Hippocampal formation (tissue), 2 donors: Measurements from ENCODE around the gene FOXM1.

Experiments used
- DNase-seq, 2 donors: peaks; one replicate each; lab custom pipeline; 2025; lab: John Stamatoyannopoulos, UW

The FOXM1 gene

DNA sequence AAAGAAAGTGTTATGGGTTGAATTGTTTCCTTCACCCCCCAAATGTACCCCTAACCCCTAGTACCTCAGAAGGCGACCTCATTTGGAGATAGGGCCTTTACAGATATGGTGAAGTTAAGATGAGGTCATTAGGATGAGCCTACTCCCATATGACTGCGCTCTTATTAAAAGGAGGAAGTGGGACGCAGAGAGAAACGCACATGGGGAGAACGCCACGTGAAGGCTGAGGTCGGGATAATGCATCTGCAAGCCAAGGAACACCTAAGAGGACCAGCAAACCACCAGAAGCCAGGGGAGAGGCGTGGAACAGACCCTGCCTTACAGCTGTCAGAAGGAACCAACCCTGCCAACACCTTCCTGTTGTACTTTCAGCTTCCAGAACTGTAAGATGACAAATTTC, 40.4 kb downstream of the FOXM1 start:
- no peak for DNase-seq

DNA sequence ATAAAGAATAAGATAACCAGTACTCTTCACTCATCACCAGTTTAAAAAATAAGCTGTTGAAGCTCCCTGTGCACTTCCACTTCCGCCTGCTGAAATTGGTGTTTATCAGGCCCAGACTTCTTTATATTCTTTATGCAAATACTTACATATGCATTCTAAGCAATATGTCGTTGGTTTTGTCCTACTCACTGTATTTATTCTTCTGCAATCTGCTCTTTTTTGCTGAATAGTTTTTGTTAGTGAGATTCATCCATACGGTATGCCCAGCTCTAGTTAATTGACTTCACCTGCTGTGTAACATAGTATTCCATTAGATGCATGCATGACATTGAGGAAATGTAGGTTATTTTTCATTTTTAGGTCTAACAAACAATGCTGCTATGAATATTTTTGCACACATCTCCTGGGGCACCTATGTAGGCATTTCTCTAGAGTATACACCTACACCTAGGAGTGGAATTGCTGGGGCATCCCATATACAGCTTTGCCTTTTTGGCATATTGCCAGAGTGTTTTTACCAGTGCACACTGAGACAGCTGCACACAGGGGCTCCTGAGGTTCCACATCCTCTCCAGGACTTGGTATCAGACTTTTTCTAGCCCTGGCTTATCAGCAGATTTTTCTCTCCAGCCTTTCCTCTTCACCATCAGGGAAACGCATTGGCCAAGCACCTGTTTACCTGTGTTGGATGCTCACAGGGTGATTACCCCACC, 41.1 kb downstream of the FOXM1 start:
- DNase-seq: no peak

GRCh38 chr12:2834581-2835491, 42.1 kb downstream of the FOXM1 start, which contains the start of gene NRIP2:
TSS of gene NRIP2 (minus strand) at chr12:2835035. CDS start at chr12:2834983, 52 bp downstream.
- DNase-seq: peak; percentile 64 to 74

DNA sequence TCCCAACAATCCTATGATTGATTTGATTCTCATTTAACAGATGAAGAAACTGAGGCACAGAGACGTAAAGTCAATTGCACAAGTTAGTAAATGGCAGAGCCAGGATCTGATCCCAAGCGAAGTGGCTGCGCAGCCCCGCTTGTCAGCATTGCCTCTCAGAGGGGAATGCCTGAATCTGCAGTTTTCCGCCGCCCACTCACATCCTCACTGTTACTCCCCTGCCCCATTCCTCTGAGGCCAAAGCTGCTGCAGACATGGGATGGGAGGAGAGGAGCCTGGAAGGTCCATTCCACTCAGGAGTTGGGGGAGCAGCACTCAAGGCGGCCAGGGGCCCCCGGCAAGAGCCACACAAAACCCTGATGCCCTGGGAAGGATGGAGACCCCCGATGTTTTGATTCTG, 43.2 kb downstream of the FOXM1 start:
- DNase-seq: no peak

- DNase-seq: no peak
Observed at GRCh38 chr12:2833327-2833726, 43.6 kb downstream of the FOXM1 start.

DNA sequence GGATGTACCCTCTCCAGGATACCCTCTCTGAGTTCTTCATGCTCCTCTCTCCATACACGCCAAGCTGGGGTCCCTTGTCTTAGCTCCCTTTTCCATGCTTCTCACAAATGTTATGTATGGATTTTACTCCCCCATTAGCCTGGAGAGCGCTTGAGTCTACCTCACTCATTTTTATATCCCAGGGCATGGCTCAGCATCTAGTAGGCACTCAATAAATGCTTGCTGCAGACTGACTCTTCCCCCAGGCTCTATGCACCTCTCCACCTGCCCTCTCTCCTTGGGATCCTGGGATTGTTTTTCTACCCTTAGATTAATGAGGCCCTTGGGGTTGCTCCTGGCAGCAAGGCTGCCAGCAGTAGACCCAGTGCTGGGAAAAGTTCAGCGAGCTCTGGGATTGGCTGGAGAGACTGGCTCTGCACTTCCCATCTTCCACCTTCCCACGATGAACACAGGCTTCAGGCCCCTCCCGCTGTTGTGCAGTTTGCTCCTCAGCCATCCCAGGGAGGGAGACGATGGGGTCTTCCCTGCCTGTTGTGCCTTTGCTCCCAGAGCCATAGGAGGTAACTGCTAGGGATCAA, 44.3 kb downstream of the FOXM1 start:
- no peak for DNase-seq

GRCh38 chr12:2829275-2829674, 47.7 kb downstream of the FOXM1 start:
- no peak for DNase-seq

DNA sequence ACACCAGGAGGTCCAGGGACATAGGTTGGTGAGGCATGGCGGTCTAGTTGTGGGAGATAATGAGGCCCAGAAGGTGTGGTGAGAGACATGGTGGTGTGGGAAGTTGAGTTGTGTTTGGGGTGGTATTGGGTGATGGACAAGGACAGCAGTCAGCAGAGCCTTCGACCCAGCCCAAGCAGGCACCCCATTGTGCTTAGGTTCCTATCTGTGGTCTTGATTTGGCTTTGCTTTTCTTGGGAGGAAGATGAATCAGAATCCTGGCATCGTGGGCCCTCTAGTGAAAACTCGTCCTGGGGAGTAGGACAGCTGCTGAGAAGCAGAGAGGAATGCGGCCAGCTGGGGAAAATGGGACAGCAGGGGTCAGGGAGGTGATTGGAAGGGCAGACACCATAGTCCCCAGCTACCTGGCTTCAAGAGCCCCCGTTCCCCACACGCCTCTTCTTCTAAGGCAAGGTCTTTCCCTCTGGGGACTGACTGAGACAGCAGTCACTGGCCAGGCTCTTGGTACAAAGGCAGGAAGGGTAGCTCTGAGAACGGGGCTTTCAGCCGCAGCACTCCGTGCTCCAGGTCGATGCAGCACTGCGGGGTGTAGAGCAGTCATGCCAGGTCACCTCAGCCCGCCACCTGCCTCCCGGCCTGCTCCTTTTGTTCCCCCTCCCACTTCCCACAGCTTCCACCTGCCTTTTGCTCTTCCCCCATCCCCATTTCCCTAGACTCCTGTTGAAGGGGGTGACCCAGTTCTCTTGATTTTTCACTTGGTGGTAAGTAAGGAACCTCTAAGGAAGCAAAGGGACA, 50.1 kb downstream of the FOXM1 start:
- DNase-seq: no peak

DNA sequence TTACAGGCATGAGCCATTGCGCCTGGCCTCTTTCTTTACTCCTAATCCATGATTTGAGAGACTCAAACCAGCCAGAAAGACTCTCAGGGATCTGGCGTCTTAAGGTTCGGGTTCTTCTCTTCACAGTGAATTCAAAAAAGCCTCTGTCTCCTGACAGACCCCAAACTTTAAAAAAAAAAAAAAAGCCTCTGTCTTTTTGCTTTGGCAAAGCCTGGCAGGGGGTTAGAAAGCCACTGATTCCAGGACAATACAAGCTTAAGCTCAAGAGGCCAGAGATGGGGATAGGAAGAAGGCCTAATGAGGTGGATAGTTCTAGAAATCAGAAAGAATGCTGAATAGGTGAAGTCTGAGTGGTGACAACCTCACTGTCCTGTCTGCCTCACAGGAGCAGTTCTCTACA, 50.9 kb downstream of the FOXM1 start:
- DNase-seq: no peak

- peak in 1 of 2 donors; percentile 9 for DNase-seq
Observed at GRCh38 chr12:2825132-2825531, 51.8 kb downstream of the FOXM1 start.

- DNase-seq: no peak
Observed at GRCh38 chr12:2824541-2824940, 52.4 kb downstream of the FOXM1 start.

DNA sequence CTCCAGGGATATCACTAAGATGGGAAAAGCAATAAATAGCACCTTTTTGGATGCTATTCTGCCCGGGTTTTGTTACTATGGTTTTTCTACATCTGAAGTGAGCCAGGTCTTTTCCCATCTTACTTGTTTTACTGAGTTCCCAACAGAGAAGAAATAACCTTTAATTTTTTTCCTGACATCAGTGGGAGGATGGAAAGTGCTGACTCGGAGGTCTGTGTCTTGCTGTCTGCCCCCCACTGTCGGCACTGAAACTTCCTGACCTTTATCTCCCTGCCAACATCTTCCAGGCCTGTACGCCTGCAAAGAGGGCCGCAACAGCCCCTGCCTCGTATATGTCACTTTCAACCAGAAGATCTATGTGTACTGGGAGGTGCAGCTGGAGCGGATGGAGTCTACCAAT, 53.5 kb downstream of the FOXM1 start:
- DNase-seq: no peak

DNA sequence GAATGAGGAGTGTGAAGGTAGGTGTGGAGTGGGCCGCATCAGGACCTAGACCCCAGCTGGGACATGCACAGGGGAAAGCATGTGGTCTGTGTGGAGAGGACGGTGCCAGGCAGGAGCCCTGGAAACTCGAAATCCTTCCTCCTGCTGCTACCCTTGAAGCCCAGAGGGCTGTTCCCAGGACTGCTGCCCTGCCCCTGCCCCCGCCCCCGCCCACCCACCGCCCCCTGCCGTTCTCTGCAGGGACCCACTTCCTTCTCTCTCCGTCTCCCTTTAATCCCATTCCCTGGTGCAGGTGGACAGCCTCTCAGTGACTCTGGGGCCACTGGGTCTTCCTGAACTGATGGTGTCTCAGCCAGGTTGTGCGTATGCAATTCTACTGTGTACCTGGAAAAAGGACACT, 56.5 kb downstream of the FOXM1 start:
- DNase-seq: no peak

DNA sequence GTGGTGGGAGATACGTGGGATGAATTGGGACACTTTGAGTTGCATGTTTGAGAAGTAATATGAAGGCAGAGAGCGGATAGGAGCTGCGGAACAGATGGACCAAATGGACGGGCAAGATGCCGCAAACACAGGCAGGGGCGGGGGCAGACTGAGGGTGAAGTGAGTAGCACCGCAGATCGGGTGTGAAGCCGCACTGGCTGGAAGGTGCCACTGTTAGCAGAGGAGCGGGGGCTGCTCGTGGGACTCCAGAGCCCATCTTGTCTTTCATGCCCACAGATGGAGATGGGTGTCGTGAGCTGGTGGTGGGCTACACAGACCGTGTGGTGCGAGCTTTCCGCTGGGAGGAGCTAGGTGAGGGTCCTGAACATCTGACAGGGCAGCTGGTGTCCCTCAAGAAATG, 57.2 kb downstream of the FOXM1 start:
- no peak for DNase-seq

DNA sequence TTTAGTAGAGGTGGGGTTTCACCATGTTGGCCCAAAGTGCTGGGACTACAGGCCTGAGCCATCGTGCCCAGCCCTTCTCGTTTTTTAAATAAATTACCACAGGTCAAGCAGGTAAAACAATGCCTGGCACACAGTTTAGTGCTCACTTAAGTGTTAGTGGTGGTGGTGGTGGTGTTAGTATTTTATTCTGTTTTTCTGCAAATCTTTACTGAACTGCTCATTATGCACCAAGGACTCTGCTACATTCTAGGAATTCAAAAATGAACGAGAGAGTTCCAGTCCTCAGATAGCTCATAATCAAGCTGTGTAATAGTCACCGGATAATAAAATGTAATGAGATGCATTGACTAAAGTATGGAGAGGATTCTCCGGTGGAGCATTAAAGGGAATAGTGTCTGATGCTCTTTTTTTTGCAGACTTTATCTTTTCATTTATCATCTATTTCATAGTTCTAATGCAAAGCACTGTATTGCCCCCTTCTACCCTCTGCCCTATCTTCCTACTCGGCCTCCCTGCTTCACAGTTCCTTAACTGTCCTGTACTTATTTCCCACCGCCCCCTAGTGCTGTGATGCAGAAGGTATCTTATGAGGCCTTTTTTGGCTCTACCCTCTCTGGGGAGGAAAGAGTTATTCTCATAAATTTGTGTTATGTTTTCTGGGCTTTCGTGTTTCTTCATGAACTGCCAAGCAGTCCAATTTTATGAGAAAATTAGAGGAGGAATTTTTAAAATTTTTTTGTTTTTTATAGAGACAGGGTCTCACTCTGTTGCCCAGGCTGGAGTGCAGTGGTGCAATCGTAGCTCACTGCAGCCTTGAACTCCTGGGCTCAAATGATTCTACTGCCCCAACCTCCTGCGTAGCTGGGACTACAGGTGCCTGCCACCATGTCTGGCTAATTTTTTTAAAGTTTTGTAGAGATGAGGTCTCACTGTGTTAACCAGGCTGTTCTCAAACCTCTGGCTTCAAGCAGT, 63.5 kb downstream of the FOXM1 start:
- DNase-seq: peak in 1 of 2 donors; percentile 70

DNA sequence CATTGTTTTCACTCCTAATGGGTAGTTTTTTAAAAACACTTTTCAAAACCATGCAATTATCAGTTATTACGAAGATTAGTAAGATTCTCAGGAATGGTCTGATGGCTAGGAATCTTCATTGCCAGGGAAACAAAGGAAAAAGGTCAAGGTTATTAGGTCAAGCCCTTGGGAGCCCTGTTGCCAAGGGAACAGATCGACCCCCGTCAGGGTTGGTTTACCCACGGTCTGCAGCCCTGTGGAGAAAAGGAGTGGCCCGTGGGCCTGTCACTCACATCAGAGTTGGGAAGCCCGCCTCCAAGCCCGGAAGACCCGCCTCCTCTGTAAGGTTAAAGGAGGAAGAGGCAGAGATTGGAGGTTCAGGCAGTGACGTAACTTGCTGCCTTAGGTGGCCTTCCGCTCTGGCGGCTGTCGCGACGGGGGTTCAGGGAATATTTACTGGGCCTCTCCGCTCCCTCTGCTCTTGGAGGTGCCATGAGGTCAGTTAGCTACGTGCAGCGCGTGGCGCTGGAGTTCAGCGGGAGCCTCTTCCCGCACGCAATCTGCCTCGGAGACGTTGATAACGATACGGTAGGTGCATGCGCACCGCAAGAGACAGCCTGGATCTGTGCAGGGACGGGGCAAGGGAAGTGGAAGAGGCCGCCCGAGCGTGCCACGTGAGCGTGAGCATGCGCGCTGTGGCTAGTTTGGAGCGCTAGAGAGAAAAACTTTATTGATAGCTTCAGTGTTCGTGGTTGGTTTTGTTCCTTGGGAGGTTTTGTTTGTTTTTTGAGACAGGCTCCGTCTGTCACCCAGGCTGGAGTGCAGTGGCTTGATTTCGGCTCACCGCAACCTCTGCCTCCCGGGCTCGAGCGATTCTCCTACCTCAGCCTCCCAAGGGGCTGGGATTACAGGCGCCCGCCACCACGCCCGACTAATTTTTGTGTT, 64.4 kb downstream of the FOXM1 start, which contains the start of gene ITFG2:
Gene ITFG2 (plus strand): TSS at position 379 of the 924 bp plus-strand sequence. CDS start 93 bp downstream, at position 472.
- DNase-seq: peak; percentile 97 to 99

- no peak for DNase-seq
Observed at GRCh38 chr12:2811801-2812200, 65.2 kb downstream of the FOXM1 start.
